Hepatocyte (in vitro differentiated cells): ENCODE results near the gene NEU4. TPM values are rescaled to one million over a fixed set of nuclear protein-coding genes. Genes with fewer than 3 reads are reported as not detected.

Experiments
- DNase-seq: peaks from one replicate; pipeline ENCODE4 v3.0.0-alpha.2; 2016; ENCODE audit warnings: low spot score
- H2AFZ ChIP-seq: fragments of 200-600 bp; sonication (generic); 2 replicates; pipeline ENCODE4 v1.6.0; 2016; ENCODE audit warnings: antibody characterized with exemption, mild to moderate bottlenecking
- H3K27ac ChIP-seq: fragments of 200-600 bp; sonication (generic); 2 replicates; pipeline ENCODE4 v1.5.1; 2016; ENCODE audit warnings: mild to moderate bottlenecking
- H3K27me3 ChIP-seq: fragments of 200-600 bp; sonication (generic); 2 replicates; pipeline ENCODE4 v1.6.1; 2016
- H3K36me3 ChIP-seq: fragments of 200-600 bp; sonication (generic); replicated peaks from 2 replicates; pipeline ENCODE4 v1.5.1; 2016; ENCODE audit warnings: low read depth; ENCODE audit not compliant: insufficient read depth
- H3K4me1 ChIP-seq: fragments of 200-600 bp; sonication (generic); 2 replicates; pipeline ENCODE4 v1.5.1; 2016; ENCODE audit warnings: mild to moderate bottlenecking, moderate library complexity; ENCODE audit not compliant: insufficient read depth
- H3K4me2 ChIP-seq: fragments of 200-600 bp; sonication (generic); 2 replicates; pipeline ENCODE4 v1.6.0; 2016
- H3K4me3 ChIP-seq: fragments of 200-600 bp; sonication (generic); 2 replicates; pipeline ENCODE4 v1.5.1; 2016; ENCODE audit warnings: mild to moderate bottlenecking
- H3K79me2 ChIP-seq: fragments of 200-600 bp; sonication (generic); 2 replicates; pipeline ENCODE4 v1.6.0; 2017; ENCODE audit warnings: mild to moderate bottlenecking
- H3K9me2 ChIP-seq: fragments of 200-600 bp; sonication (generic); replicated peaks from 2 replicates; pipeline ENCODE4 v1.6.0; 2017; ENCODE audit warnings: mild to moderate bottlenecking; ENCODE audit not compliant: insufficient read depth
- H3K9me3 ChIP-seq: fragments of 200-600 bp; sonication (generic); 2 replicates; pipeline ENCODE4 v1.5.1; 2016; ENCODE audit warnings: low read depth, mild to moderate bottlenecking
- H4K20me1 ChIP-seq: fragments of 200-600 bp; sonication (generic); 2 replicates; pipeline ENCODE4 v1.6.0; 2016; ENCODE audit warnings: mild to moderate bottlenecking; ENCODE audit not compliant: insufficient read depth, poor library complexity, severe bottlenecking
- CTCF ChIP-seq: fragments of 200-600 bp; sonication (generic); IDR thresholded peaks from 2 replicates; pipeline ENCODE4 v1.5.1; 2016; ENCODE audit warnings: antibody characterized with exemption, mild to moderate bottlenecking; ENCODE audit not compliant: poor library complexity
- EZH2 ChIP-seq: fragments of 200-600 bp; sonication (generic); IDR thresholded peaks from 2 replicates; pipeline ENCODE4 v1.6.1; 2016; ENCODE audit warnings: antibody characterized with exemption, mild to moderate bottlenecking, borderline replicate concordance
- EZH2phosphoT487 ChIP-seq: fragments of 200-600 bp; sonication (generic); IDR thresholded peaks from one replicate; pipeline ENCODE4 v1.6.1; 2018; ENCODE audit warnings: antibody characterized with exemption, mild to moderate bottlenecking, low read depth, moderate library complexity; ENCODE audit not compliant: unreplicated experiment, severe bottlenecking
- WGBS: methylation state at CpG from one replicate; pipeline ENCODE4 v1.1.6; 2016; ENCODE audit warnings: low lambda C conversion rate; ENCODE audit errors: missing lambda C conversion rate; 5-methylcytosine and 5-hydroxymethylcytosine counted together
- polyA plus RNA-seq: library from polyadenylated mRNA; unstranded; fragments of >200 nt; fragmentation: Nextera tagmentation; extraction: Ambion mirVana; gene quantifications from 2 replicates; pipeline ENCODE4 v1.2.1, GENCODE V29; 2016
- total RNA-seq: library from RNA; depleted of rRNA; stranded (reverse); fragments of >200 nt; gene quantifications from 2 replicates; pipeline ENCODE4 v1.2.3, GENCODE V29; 2014

NEU4 gene
- total and polyA plus RNA-seq, 2 experiments from 2014 or later: 6.8 to 10.2 TPM

DNA sequence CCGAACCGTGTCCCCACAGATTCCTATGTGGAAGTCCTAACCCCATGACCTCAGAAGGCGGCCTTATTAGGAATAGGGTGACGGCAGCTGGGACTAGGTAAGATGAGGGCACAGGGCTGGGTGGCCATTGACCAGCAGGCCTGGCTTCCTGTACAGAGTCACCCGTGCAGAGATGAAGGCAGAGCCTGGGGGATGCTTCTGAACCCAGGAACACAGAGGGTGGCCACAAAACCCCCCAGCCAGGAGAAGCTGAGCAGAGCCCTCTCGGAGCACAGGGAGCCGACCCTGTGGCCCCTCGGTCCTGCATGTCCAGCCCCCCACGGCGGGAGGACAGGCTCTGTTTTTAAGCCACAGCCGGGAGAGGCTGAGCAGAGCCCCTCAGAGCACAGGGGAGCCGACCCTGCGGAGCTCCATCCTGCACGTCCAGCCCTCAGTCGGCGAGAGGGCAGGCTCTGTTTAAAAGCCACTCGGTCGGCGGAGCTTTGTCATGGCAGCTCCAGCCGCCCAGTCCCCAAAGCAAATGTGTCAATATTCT lies 47.0 kb downstream of the NEU4 start:
- Histone ChIP-seq H4K20me1 (no peaks in the 10 kb centered on the region), H3K4me3 (no peak overlapping the region), H3K27ac (no peak overlapping the region), H3K9me3 (no peaks in the 10 kb centered on the region), H3K27me3 (no peaks in the 10 kb centered on the region), H3K9me2 (no peaks in the 10 kb centered on the region), H3K79me2 (no peaks in the 10 kb centered on the region), H2AFZ (no peak overlapping the region), H3K4me1 (peaks cover 7% of the 10 kb centered on the region), H3K4me2 (no peak overlapping the region), H3K36me3 (no peaks in the 10 kb centered on the region)
- no peak for DNase-seq
- 90% methylated on average over 20 of the region's 20 CpGs for WGBS
- no peak for TF ChIP-seq EZH2
- no peak for TF ChIP-seq EZH2phosphoT487
- TF ChIP-seq CTCF: no peak

DNA sequence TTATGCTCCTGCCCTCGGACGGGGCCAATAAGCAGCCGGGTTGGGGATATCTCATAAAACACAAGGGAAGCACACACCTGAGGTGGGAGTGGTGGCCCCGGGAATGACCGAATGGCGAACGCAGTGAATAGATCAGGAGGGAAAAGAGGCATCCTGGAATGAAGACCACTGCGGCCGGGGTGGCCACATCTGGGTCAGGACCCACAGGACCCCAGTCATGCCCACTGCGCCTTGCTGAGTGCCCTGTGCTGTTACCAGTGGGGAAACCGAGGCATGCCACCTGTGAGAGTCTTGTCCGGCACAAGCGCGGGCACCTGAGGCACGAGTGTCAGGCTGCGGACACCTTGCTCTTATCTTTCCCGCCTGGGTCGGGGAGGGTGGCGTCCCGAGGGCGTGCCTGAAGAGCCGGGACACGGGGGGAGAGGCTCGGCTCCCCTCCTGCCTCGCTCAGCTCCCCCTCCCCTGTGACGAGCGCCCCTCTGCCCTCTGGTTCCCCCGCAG lies 48.1 kb downstream of the NEU4 start:
- no peaks in the 10 kb centered on the region for H3K36me3 ChIP-seq
- H3K9me2 ChIP-seq: no peaks in the 10 kb centered on the region
- H4K20me1 ChIP-seq: no peaks in the 10 kb centered on the region
- no peak overlapping the region for H3K27ac ChIP-seq
- H3K27me3 ChIP-seq: no peaks in the 10 kb centered on the region
- H3K4me2 ChIP-seq: no peak overlapping the region
- H3K4me1 ChIP-seq: peaks cover 7% of the 10 kb centered on the region
- H3K79me2 ChIP-seq: no peaks in the 10 kb centered on the region
- TF ChIP-seq EZH2 (no peak), CTCF (no peak), EZH2phosphoT487 (no peak)
- no peaks in the 10 kb centered on the region for H3K9me3 ChIP-seq
- no peak overlapping the region for H2AFZ ChIP-seq
- no peak for DNase-seq
- 91% methylated on average over 28 of the region's 28 CpGs for WGBS
- H3K4me3 ChIP-seq: no peak overlapping the region

DNA sequence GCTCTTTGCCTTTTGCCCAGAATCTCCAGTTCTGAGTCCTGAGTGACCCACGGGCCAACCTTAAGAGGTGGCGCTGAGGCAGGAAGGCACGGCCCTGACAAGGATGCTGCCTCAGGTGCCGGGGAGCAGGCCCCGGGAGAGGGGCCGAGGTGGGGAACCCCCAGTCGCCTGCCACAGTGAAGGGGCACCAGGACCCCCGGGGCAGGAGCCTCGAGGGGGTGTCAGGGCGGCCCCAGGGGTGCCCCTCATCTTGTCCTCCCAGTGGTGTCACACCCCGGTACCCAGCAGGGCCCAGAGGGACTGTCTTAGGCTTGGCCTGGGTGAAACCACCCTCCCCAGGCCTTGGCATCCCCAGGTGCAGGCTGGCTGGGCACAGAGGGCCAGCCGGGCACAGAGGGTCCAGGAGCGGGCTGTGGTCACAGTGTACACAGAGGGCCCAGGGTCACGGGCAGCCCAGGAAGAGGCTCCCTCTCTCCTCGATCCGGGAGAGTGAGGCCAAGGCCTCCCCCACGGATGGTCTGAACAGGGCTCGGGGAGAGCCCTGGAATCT lies 48.7 kb downstream of the NEU4 start:
- H3K4me3 ChIP-seq: no peak overlapping the region
- TF ChIP-seq EZH2: no peak
- TF ChIP-seq CTCF: no peak
- TF ChIP-seq EZH2phosphoT487: no peak
- WGBS: 93% methylated on average over 18 of the region's 18 CpGs
- no peaks in the 10 kb centered on the region for H4K20me1 ChIP-seq
- H3K4me1 ChIP-seq: peaks cover 7% of the 10 kb centered on the region
- H3K79me2 ChIP-seq: no peaks in the 10 kb centered on the region
- DNase-seq: no peak
- no peak overlapping the region for H2AFZ ChIP-seq
- H3K4me2 ChIP-seq: no peak overlapping the region
- no peaks in the 10 kb centered on the region for H3K27me3 ChIP-seq
- H3K36me3 ChIP-seq: no peaks in the 10 kb centered on the region
- no peak overlapping the region for H3K27ac ChIP-seq
- H3K9me3 ChIP-seq: no peaks in the 10 kb centered on the region
- no peaks in the 10 kb centered on the region for H3K9me2 ChIP-seq
